Dendritic cell treated with granulocyte-macrophage colony-stimulating factor and Interleukin-4, amounts not matched to agents 40 ng/mL and 50 ng/mL, for 4 days (primary cell): ENCODE data around the gene TAF12.
"Not testable (repeated sequence)": the region's sequence is repeated elsewhere in the genome, so short reads cannot be mapped to it uniquely, and the experiment has no call there.

Experiments
- H3K27ac Mint-ChIP-seq: one replicate; pipeline ENCODE4 v1.8.0; 2022; ENCODE audit warnings: mild to moderate bottlenecking, mixed read lengths
- H3K27me3 Mint-ChIP-seq: one replicate; pipeline ENCODE4 v1.8.0; 2022; ENCODE audit warnings: mild to moderate bottlenecking, mixed read lengths
- H3K36me3 Mint-ChIP-seq: one replicate; pipeline ENCODE4 v1.8.0; 2022; ENCODE audit warnings: low read depth, mixed read lengths
- H3K4me1 Mint-ChIP-seq: one replicate; pipeline ENCODE4 v1.8.0; 2022; ENCODE audit warnings: low read depth, mixed read lengths
- H3K4me3 Mint-ChIP-seq: one replicate; pipeline ENCODE4 v1.8.0; 2022; ENCODE audit warnings: mild to moderate bottlenecking, moderate library complexity, mixed read lengths
- H3K9me3 Mint-ChIP-seq: one replicate; pipeline ENCODE4 v1.8.0; 2022; ENCODE audit warnings: mixed read lengths
- intact Hi-C: fragments of 100-400 bp; cut with micrococcal nuclease; formaldehyde crosslinking; loops from one replicate; pipeline ENCODE4 v1.15.0; 2022

The TAF12 gene

DNA sequence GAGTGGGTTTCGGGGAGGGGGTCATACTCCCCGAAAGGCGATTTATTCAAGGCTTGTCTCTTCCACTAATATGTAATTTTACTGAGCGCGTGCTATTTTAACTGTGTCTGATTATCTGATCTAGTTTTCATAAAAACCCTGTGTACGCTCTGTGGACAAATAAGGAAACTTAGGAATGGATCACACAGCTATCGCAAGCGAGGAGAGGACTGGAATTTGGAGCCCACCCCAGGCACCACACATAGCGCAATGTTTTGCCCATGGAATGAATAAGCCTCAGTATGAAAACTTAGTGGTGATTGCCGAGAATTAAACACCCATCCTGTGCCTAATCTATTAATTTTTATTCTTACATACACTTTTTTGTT lies 60.6 kb downstream of the TAF12 start:
- H3K4me1 Mint-ChIP-seq: peaks cover 55% of the 10 kb centered on the region
- H3K9me3 Mint-ChIP-seq: no peaks in the 10 kb centered on the region
- H3K36me3 Mint-ChIP-seq: peaks cover 51% of the 10 kb centered on the region
- intact Hi-C loops: loop anchor here (1.0 to 5.0 kb wide), 2 partner anchors 8 to 75 kb away; partner anchors contain the start of gene RCC1
- H3K27me3 Mint-ChIP-seq: no peaks in the 10 kb centered on the region
- peak overlapping the region; percentile 89 for H3K4me3 Mint-ChIP-seq
- H3K27ac Mint-ChIP-seq: peak overlapping the region; percentile 98

DNA sequence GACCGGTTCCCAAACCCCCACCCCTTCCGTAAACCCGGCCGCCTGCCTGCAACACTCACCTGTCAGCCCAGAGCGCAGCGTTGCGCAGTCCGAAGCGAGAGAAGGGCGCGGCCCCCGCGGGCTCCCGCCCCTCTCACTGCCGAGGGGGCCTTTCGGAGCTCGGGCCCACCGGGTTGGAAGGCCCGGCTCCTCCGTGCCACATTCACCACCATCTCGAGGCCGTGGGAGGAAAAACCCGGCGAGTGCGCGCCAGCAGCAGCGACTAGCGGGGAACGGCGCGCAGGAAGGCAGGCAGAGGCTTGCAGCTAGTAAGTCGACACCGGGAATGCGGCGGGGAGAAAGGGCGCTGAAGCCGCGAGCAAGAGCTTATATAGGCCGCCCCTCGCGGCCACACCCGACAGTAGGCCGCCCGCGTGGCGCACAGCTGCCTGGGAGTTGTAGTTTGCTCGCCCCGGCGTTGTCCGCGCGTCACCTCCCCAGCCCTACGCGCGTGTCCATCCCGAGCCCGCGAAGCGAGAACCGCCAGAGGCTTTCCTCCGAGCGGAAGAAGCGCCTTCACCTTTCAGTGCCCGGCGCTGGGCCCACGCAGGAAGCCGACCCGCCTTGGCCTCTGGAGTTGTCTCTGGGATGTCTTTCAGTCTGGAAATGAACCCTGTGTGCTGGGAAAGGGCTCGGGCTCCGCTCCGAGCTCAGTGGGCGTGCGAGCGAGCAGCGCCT lies 61.2 kb downstream of the TAF12 start:
- H3K4me1 Mint-ChIP-seq: peaks cover 55% of the 10 kb centered on the region
- H3K9me3 Mint-ChIP-seq: no peaks in the 10 kb centered on the region
- intact Hi-C loops: loop anchor here (1.0 to 5.0 kb wide), 3 partner anchors 9 to 74 kb away; partner anchors contain the start of genes RCC1 and TRNAU1AP
- no peaks in the 10 kb centered on the region for H3K27me3 Mint-ChIP-seq
- H3K27ac Mint-ChIP-seq: peak overlapping the region; percentile 98
- peak overlapping the region; percentile 89 for H3K4me3 Mint-ChIP-seq
- H3K36me3 Mint-ChIP-seq: peaks cover 55% of the 10 kb centered on the region

DNA sequence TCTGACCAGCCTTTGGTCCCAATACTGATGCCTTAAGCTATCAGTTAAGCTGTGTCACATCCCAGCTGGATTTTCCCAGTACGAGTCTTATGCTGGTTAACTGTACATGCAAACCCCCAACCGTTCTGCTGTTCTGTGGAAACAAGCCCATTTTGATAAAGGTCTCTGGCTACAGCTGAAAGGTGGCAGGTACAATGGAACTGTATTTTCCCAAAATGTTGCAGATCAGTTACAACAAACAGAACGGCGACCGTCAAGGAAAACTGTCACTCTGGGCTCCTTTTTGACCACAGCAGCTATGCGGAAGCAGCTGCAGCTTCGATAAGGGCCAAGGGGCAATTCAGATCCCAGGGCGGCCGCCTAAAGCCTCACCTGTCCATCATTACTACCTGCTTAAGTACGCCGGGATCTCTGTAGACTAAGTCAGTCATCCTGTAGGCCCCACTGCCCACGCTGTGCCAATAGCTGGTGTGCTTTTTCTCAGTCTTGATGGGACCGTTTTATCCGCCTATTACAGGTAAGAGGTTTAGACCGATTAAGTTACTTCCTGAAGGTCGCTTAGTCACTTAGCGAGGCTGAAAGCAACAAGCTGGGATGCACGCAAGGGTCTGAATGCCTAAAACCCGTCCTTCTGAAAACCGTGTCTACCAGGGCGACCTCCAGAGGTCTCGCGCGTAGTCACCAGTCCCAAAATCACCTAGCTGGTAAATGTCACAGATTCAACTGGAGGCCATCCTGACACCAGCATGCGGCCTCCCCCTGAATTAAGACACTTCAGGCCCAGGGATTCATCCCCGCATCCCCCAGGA lies 61.9 kb downstream of the TAF12 start:
- Mint-ChIP-seq H3K4me3 (peak overlapping the region; percentile 89), H3K4me1 (peaks cover 53% of the 10 kb centered on the region), H3K27me3 (no peaks in the 10 kb centered on the region), H3K36me3 (peaks cover 62% of the 10 kb centered on the region), H3K9me3 (no peaks in the 10 kb centered on the region), H3K27ac (peak overlapping the region; percentile 98)
- intact Hi-C loops: loop anchor here (1.0 to 5.0 kb wide), 2 partner anchors 28 to 74 kb away; partner anchors contain the start of genes RCC1 and TRNAU1AP

DNA sequence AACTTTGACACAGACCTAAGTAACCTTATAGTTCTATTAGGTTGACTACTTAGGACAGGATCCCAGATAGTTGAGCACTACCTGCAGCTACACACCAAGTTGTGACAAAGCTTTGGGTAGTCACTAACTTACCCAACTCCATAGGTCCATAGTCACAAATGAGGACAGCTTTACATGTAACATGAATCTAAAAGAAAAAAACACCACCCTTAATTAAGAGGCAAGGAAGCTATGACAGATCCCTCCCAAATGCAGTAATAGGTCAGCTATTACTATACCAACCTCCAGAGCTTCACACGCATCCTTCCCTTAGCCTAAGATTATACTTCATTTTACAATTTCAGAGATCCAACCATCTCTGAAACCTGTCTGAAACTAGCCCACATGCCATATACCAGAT lies 63.5 kb downstream of the TAF12 start:
- Mint-ChIP-seq H3K4me3 (peak overlapping the region; percentile 89), H3K9me3 (no peaks in the 10 kb centered on the region), H3K4me1 (peaks cover 53% of the 10 kb centered on the region), H3K27ac (peak overlapping the region; percentile 98), H3K36me3 (peaks cover 77% of the 10 kb centered on the region), H3K27me3 (no peaks in the 10 kb centered on the region)
- intact Hi-C loops: no loop called here

DNA sequence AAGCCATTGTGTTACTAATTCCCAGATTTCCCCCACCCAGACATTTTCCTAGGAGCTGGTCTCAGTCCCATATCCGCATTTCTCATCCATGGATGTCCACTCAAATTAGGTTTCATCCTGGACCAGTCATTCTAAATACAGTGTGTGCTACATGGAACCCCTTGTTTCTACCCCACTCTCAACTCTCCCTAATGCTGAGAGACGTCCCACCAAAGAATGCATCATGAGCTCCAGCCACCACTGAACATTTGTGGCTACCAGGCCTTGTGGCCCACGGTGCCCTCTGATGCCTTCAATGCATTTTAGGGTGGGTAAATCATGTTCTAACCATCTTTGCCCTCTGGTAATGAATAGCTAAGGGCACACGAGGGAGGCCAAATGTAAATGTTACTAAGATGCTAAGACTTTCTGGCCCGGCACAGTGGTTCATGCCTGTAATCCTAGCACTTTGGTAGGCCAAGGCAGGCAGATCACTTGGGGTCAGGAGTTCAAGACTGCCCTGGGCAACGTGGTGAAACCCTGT lies 64.1 kb downstream of the TAF12 start:
- H3K4me1 Mint-ChIP-seq: peaks cover 53% of the 10 kb centered on the region
- peaks cover 83% of the 10 kb centered on the region for H3K36me3 Mint-ChIP-seq
- no peak overlapping the region for H3K27ac Mint-ChIP-seq
- intact Hi-C loops: no loop called here
- H3K9me3 Mint-ChIP-seq: no peaks in the 10 kb centered on the region
- H3K27me3 Mint-ChIP-seq: no peaks in the 10 kb centered on the region
- H3K4me3 Mint-ChIP-seq: peak overlapping the region; percentile 9

DNA sequence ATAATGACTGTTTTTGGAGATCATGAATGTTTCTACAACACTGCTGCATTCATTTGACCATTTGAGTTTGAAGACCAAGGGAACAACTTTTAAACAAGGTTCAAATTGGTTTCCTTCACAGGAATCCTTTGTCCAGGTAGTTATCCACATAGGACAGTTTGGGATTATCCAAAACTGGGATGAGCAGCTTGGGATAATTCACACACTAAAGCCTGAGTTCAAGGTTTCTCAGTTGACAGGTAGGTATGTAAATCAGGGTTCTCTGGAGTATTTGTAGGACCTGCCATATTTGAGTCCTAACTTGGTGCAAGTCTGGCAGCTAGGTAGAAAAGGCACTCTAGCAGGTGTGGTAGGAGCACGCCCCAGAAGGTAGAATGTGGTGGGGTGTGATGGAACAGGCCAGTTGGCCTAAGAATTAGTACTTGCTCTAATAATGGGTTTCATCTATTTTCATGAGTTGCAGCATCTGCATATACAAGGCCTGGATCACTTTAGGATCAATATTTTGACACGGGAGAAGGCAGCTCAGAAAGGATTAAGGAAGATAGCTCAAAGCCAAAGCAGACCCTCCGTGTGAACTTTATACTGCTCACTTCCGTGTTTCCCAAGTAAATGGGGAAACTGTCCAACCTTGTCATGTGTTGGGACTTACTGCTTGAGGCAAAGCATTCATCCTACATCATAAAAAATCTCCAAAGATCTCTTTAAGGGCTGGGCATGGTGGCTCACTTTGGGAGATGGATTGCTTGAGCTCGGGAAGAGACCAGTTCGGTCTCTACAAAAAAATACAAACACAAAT lies 64.9 kb downstream of the TAF12 start:
- no peaks in the 10 kb centered on the region for H3K27me3 Mint-ChIP-seq
- intact Hi-C loops: no loop called here
- peaks cover 91% of the 10 kb centered on the region for H3K36me3 Mint-ChIP-seq
- no peak overlapping the region for H3K4me3 Mint-ChIP-seq
- peak overlapping the region; percentile 48 for H3K27ac Mint-ChIP-seq
- H3K4me1 Mint-ChIP-seq: peaks cover 49% of the 10 kb centered on the region
- no peaks in the 10 kb centered on the region for H3K9me3 Mint-ChIP-seq

DNA sequence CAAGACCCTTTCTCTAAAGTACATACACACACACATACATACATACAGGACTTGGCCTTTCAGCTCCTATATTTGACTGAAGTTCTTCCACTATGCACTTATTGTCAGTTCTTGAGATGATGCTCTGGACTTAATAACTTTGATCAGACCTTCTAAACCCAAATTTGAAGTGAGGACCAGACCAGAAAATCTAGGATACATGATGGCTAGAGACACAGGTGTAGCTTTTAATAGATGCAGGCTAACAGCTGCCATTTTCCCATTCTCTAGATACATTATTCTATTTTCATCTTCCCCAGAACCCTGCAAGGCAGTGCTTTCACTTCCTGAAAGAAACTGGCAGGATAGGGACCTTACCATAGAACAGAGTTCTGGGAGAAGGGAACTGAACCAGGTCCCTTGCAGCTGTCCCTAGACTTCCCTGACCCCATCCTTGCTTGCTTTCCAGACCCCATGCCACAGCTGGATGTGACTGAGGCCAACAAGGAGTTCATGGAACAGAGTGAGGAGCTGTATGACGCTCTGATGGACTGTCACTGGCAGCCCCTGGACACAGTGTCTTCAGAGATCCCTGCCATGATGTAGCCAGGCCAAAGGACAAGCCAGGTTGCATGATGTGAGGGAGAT lies 65.7 kb downstream of the TAF12 start:
- H3K4me3 Mint-ChIP-seq: no peak overlapping the region
- no peaks in the 10 kb centered on the region for H3K27me3 Mint-ChIP-seq
- H3K4me1 Mint-ChIP-seq: peaks cover 41% of the 10 kb centered on the region
- peaks cover 92% of the 10 kb centered on the region for H3K36me3 Mint-ChIP-seq
- H3K27ac Mint-ChIP-seq: peak overlapping the region; percentile 48
- no peaks in the 10 kb centered on the region for H3K9me3 Mint-ChIP-seq
- intact Hi-C loops: no loop called here

DNA sequence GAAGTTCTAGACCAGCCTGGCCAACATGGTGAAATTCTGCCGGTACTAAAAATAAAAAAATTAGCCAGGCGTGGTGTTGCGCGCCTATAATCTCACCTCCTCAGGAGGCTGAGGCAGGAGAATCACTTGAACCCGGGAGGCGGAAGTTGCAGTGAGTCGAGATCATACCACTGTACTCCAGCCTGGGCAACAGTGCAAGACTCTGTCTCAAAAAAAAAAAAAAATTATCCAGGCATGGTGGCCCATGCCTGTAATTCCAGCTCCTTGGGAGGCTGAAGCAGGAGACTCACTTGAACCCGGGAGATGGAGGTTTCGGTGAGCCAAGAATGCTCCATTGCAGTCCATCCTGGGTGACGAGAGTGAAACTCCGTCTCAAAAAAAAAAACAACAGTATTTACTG lies 69.3 kb downstream of the TAF12 start:
- Mint-ChIP-seq H3K9me3 (no peaks in the 10 kb centered on the region), H3K4me3 (no peak overlapping the region), H3K27me3 (no peaks in the 10 kb centered on the region), H3K4me1 (peaks cover 18% of the 10 kb centered on the region), H3K36me3 (peaks cover 92% of the 10 kb centered on the region), H3K27ac (no peak overlapping the region)
- intact Hi-C loops: no loop called here

DNA sequence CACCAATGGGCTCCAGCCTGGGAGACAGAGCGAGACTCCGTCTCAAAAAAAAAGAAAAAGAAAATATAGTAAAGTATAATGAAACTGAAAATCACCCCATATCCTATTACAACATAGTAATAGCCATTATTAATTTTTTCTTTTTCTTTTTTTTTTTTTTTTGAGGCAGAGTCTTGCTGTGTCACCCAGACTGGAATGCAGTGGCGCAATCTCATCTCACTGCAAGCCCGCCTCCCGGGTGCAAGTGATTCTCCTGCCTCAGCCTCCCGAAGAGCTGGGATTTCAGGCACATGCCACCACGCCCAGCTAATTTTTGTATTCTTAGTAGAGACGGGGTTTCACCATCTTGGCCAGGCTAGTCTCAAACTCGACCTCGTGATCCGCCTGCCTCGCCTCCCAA lies 70.0 kb downstream of the TAF12 start:
- peaks cover 92% of the 10 kb centered on the region for H3K36me3 Mint-ChIP-seq
- intact Hi-C loops: not testable (repeated sequence)

DNA sequence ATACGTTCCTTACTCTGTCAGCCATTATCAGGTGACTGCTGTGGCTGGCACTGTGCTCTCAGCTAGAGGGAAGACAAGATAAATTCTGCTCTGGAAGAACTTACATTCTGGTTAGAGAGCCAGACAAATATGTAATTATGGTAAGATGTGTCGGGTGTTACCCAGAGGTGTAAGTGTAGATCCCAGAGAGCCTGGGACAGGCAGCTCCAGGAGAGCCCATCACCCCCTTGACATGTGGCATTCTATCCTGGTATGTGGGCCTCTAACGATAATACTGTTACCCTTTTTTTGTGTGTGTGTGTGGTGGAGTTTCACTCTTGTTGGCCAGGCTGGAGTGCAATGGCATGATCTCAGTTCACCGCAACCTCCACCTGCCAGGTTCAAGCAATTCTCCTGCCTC lies 71.0 kb downstream of the TAF12 start:
- Mint-ChIP-seq H3K27ac (no peak overlapping the region), H3K9me3 (no peaks in the 10 kb centered on the region), H3K4me3 (no peak overlapping the region), H3K27me3 (no peaks in the 10 kb centered on the region), H3K4me1 (peaks cover 2% of the 10 kb centered on the region), H3K36me3 (peaks cover 92% of the 10 kb centered on the region)
- intact Hi-C loops: no loop called here

More for the DNA sequence above, 70.0 kb downstream of the TAF12 start:
- peaks cover 12% of the 10 kb centered on the region for H3K4me1 Mint-ChIP-seq
- not testable (repeated sequence) for H3K9me3 Mint-ChIP-seq, H3K27ac Mint-ChIP-seq, H3K27me3 Mint-ChIP-seq, H3K4me3 Mint-ChIP-seq

DNA sequence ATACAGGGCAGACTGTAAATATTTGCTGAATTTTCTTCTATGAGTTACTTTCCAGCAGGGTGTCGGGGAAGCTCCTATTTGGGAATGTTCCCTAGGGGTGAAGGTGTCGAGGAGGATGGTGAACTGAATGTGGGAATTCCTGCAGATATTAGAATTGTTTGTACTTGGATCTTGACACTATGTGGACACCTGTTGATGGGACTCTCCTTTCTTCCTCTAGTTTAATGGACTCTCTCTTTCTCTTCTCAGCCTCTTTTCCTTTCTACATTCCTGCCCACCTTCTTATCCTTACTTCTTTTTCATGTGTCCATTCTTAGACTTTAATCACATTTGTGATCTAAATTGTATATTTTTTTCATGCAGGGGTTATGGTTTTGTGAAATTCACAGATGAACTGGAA lies 75.9 kb downstream of the TAF12 start:
- Mint-ChIP-seq H3K36me3 (peaks cover 96% of the 10 kb centered on the region), H3K4me3 (no peak overlapping the region), H3K27ac (no peak overlapping the region), H3K9me3 (no peaks in the 10 kb centered on the region), H3K4me1 (no peaks in the 10 kb centered on the region), H3K27me3 (no peaks in the 10 kb centered on the region)
- intact Hi-C loops: no loop called here

DNA sequence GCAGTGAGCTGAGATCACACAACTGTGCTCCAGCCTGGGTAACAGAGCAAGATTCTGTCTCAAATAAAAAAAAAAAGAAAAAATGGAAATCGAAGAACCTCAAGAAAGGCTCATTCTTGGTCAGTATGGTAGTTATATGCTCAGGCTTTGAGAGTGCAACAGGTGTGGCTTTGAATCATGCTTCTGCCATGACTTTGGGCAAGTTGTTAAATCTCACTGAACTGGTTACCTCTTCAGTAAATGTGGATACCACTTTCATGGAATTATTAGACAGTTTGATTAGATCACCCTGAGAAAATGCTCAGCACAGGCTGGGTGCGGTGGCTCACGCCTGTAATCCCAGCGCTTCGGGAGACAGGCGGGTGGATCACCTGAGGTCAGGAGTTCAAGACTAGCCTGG lies 77.1 kb downstream of the TAF12 start:
- Mint-ChIP-seq H3K27ac (no peak overlapping the region), H3K4me3 (no peak overlapping the region), H3K4me1 (no peaks in the 10 kb centered on the region), H3K36me3 (peaks cover 96% of the 10 kb centered on the region), H3K27me3 (no peaks in the 10 kb centered on the region), H3K9me3 (no peaks in the 10 kb centered on the region)
- intact Hi-C loops: no loop called here

DNA sequence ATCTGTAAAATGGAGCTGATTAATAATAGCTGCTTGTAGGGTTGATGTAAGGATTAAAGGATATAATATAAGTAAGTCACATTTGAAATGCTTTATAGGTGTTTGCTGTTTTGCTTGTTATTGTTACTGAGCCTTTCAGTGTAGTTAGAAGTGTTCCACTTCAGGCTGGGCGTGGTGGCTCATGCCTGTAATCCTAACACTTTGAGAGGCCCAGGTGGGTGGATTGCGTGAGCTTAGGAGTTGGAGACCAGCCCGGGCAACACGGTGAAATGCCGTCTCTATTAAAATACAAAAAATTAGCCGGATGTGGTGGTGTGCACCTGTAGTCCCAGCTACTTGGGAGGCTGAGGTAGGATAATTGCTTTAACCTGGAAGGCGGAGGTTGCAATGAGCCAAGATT lies 77.8 kb downstream of the TAF12 start:
- Mint-ChIP-seq H3K27ac (no peak overlapping the region), H3K4me1 (no peaks in the 10 kb centered on the region), H3K27me3 (no peaks in the 10 kb centered on the region), H3K4me3 (no peak overlapping the region), H3K36me3 (peaks cover 96% of the 10 kb centered on the region), H3K9me3 (no peaks in the 10 kb centered on the region)
- intact Hi-C loops: no loop called here
